SJCRH30 (cell line): Measurements from ENCODE around the gene DLG5. TPM values are rescaled to one million over a fixed set of nuclear protein-coding genes. Genes with fewer than 3 reads are reported as not detected.

Experiments
- DNase-seq, 2 experiments: peaks; one replicate each; pipeline ENCODE4 v3.0.0-alpha.2; 2015 to 2020
- H3K27ac ChIP-seq: fragments of 250-450 bp; sonication (Bioruptor Pico); 2 replicates; pipeline ENCODE4 v1.5.1; 2020; ENCODE audit warnings: mild to moderate bottlenecking, moderate library complexity
- H3K27me3 ChIP-seq: fragments of 250-450 bp; sonication (Bioruptor Pico); 2 replicates; pipeline ENCODE4 v1.5.1; 2020; ENCODE audit warnings: mild to moderate bottlenecking, moderate library complexity
- H3K36me3 ChIP-seq: fragments of 250-450 bp; sonication (Bioruptor Pico); 2 replicates; pipeline ENCODE4 v1.5.1; 2020; ENCODE audit warnings: mild to moderate bottlenecking, moderate library complexity
- H3K4me1 ChIP-seq: fragments of 250-450 bp; sonication (Bioruptor Pico); 2 replicates; pipeline ENCODE4 v1.5.1; 2020; ENCODE audit warnings: mild to moderate bottlenecking, moderate library complexity
- H3K4me3 ChIP-seq: fragments of 250-450 bp; sonication (Bioruptor Pico); 2 replicates; pipeline ENCODE4 v1.5.1; 2020; ENCODE audit warnings: mild to moderate bottlenecking, moderate library complexity
- H3K9me3 ChIP-seq: fragments of 250-450 bp; sonication (Bioruptor Pico); replicated peaks from 2 replicates; pipeline ENCODE4 v1.5.1; 2020; ENCODE audit warnings: mild to moderate bottlenecking, moderate library complexity
- total RNA-seq: library from RNA; depleted of rRNA; stranded (reverse); fragments of >200 nt; shearing (Covaris generic); gene quantifications from 2 replicates; pipeline ENCODE4 v1.2.3, GENCODE V29; 2014

The DLG5 gene
- total RNA-seq, 1 experiment from 2014 or later: 22.5 TPM

DNA sequence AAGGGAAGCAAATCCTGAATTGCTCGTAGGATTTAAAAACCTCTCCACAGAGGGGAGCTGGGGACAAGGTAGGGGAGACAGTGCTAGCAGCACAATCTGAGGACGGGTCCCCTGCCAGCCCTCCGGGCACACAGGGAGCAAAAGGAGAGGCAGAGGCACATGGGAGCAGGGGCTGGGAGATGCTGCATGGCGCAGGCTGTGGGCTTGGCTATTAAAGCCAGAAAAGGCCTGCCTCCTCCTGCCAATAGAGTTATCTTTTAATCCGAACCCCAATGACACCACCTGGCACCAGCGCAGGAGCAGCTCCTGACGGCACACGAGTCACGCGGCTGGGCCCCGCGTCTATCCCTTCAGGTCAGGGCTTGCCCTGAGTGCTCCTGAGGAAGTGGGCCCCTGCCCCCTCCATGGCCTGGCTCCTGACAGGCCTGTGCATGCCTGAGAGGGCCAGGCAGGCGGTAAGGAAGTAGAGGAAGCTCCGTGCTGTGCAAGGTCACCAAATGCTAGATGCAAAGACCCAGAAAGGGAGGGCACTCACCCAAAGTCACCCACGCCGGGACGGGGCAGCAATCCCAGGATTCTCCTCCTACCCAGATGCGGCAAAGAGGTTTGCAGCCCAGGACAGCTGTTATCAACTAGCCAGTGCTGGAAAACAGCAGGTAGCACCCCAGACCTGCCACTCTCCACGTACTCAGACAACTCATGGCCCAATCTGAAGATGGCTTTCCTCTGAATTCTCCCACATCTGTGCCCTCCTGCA is 28.1 kb downstream of the DLG5 start:
- peak overlapping the region; percentile 28 for H3K27ac ChIP-seq
- no peak overlapping the region for H3K4me3 ChIP-seq
- H3K27me3 ChIP-seq: no peaks in the 10 kb centered on the region
- peaks cover 18% of the 10 kb centered on the region for H3K4me1 ChIP-seq
- H3K9me3 ChIP-seq: no peaks in the 10 kb centered on the region
- DNase-seq: peak; percentile 66 to 75
- no peaks in the 10 kb centered on the region for H3K36me3 ChIP-seq

DNA sequence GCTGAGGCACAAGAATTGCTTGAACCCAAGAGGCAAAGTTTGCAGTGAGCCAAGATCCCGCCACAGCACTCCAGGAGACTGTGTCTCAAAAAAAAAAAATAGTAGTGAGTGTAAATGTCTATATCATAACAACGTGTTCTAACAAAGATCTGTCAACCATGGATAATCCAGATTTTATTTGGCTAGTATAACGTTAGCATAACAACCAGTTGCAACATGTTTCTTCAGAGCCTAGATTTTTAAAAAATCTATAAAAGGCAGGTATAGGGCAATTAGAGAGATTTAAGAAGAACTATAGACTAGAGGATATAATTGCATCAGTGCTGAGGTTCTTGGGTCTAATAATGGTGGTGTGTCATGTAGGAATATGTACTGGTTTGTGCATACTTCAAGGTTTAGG is 30.5 kb downstream of the DLG5 start:
- H3K4me1 ChIP-seq: peaks cover 18% of the 10 kb centered on the region
- no peak for DNase-seq
- H3K36me3 ChIP-seq: no peaks in the 10 kb centered on the region
- H3K27ac ChIP-seq: no peak overlapping the region
- no peaks in the 10 kb centered on the region for H3K9me3 ChIP-seq
- H3K27me3 ChIP-seq: no peaks in the 10 kb centered on the region
- no peak overlapping the region for H3K4me3 ChIP-seq

DNA sequence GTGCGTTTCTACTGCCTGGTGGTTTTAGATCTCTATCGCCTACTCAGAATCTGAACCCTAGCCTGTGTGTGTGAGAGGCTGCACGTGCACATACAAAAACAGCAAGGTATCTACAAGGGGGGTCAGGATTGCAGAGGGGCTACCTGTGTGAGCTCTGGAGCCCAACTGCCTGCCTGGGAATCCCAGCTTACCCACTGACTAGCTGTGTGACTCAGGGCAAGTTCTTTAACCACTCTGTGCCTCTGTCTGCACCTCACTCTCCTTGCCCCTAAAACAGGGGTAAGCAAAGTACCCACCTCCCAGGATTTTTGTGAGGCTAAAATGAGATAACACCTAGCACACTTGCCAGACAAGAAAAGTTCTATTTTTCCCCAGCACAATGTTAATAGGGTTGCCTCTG is 32.5 kb downstream of the DLG5 start:
- no peak for DNase-seq
- H3K36me3 ChIP-seq: no peaks in the 10 kb centered on the region
- H3K4me3 ChIP-seq: no peak overlapping the region
- H3K9me3 ChIP-seq: no peaks in the 10 kb centered on the region
- H3K4me1 ChIP-seq: peaks cover 20% of the 10 kb centered on the region
- no peak overlapping the region for H3K27ac ChIP-seq
- no peaks in the 10 kb centered on the region for H3K27me3 ChIP-seq

DNA sequence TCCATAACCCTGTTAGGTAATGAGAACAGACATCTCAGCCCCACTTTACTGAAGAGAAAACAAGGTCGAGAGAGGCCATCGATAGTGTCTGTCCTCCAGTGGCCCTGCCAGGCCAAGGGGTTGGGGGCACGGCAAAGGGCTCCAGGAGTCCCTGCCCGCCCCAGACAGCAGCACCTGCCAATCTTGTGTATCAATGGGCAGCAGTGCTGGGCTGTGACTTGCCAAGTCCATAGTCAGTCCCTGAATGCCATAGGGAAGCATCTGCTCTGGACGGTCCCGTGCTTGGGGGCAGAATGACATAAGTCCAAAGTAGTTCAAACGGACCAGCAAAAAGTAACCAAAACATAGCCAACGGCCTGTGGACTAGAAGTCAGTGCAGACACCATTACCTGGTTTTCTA is 33.2 kb downstream of the DLG5 start:
- H3K9me3 ChIP-seq: no peaks in the 10 kb centered on the region
- no peak for DNase-seq
- H3K27me3 ChIP-seq: no peaks in the 10 kb centered on the region
- H3K36me3 ChIP-seq: no peaks in the 10 kb centered on the region
- no peak overlapping the region for H3K4me3 ChIP-seq
- H3K4me1 ChIP-seq: peaks cover 15% of the 10 kb centered on the region
- no peak overlapping the region for H3K27ac ChIP-seq

DNA sequence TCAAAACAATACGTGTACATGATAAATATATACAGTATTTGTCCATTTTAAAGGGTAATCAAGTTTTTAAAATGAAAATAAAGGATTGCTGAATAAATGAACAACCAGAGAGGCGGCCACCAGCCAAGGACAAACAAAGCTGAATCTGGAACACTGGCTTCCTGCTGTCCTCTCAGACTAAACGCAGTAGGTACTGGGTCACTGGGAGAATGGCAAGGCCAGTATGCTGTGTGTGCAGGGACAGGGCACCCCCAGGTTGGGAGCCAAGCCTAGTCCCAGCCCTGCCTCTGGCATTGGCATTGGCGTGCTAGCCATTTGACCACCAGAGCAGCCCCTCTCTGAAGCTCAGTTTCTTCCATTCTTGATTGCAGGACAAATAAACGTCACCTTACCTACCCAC is 33.8 kb downstream of the DLG5 start:
- Histone ChIP-seq H3K36me3 (no peaks in the 10 kb centered on the region), H3K27ac (no peak overlapping the region), H3K4me1 (peaks cover 10% of the 10 kb centered on the region), H3K27me3 (no peaks in the 10 kb centered on the region), H3K9me3 (no peaks in the 10 kb centered on the region), H3K4me3 (no peak overlapping the region)
- no peak for DNase-seq

DNA sequence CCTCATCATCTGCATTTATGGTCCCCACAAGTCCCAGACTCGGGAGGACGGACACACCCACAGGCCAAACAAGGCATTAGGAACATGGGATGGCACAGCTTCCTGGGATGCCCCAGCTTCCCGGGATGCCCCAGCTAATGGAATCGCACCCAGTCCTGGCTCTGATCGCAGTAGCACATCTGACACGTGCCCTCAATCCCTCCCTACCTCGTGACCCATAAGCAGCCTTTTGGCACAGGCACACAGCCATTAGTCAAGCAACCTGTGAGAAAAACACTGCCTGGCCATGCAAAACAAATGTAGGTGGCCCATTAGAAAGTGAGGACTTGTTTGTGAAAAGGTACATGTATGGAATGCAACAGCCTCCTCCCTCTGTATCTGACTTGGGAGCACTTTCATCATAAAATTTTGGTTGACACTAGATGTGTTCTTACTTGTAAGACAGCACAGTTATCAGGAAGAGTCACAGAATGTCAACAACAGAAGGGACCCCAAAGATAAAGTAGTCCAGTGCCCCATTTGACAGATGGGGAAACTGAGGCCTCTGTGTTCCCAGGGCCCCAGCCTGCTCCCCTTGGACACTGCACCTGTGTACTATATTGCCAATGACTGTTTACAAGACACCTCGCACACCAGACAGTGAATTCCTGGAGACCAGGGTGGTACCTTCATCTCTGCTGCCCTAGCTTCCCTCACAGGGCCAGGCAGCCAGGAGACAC is 34.4 kb downstream of the DLG5 start:
- Histone ChIP-seq H3K36me3 (no peaks in the 10 kb centered on the region), H3K9me3 (no peaks in the 10 kb centered on the region), H3K27ac (no peak overlapping the region), H3K4me3 (no peak overlapping the region), H3K27me3 (no peaks in the 10 kb centered on the region), H3K4me1 (peaks cover 10% of the 10 kb centered on the region)
- DNase-seq: no peak

DNA sequence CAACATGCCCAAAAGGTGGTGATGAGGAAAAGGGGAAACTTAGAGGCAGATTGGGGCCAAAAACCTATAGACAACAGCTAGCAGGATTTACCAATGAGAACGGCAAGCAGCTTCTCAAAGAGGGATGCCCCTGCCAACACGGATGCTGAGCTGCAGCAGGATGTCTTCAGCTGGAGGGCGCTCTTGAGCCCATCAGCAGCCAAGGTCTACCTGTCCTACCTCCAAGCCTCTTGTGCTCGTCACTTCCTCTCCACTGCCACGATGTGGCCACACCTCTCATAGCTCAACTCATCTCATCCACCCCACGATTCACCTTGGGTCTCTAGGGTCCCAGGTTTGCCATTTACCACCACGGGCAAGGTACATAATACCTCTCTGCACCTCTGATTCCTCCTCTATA is 36.5 kb downstream of the DLG5 start:
- no peak overlapping the region for H3K4me3 ChIP-seq
- H3K36me3 ChIP-seq: no peaks in the 10 kb centered on the region
- DNase-seq: no peak
- peaks cover 9% of the 10 kb centered on the region for H3K4me1 ChIP-seq
- no peak overlapping the region for H3K27ac ChIP-seq
- H3K9me3 ChIP-seq: no peaks in the 10 kb centered on the region
- no peaks in the 10 kb centered on the region for H3K27me3 ChIP-seq

DNA sequence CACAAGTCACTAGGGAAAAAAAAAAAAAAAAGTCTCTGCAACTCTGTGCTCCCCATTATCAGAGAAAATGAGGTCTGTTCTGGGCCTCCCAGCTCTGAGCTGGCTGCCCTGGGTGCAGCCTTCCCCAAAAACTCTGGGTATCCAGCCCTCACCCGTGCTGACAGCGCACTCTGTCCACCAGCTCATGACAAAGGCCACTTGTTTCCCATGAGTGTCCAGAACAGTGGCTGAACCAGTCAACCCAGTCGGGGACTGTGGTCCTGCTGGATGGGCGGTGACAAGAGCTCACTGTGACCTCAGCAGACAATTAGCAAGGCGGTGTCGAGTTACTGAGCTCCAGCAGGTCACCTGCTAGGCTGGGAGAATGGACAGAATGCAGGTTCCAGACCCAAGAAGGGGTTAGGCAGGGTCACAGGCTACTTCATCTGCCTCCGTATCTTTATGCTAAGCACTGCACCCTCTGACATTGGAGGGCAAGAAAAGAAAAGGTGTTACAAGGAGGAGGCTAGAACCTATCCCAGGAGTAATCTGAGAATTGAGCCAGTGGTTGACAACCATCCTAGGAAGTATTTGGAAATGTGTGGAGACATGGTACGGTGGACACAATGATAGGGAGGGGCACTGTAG is 37.2 kb downstream of the DLG5 start:
- Histone ChIP-seq H3K27ac (no peak overlapping the region), H3K27me3 (no peaks in the 10 kb centered on the region), H3K4me1 (peaks cover 8% of the 10 kb centered on the region), H3K36me3 (no peaks in the 10 kb centered on the region), H3K4me3 (no peak overlapping the region), H3K9me3 (no peaks in the 10 kb centered on the region)
- DNase-seq: peak; percentile 19 to 49

DNA sequence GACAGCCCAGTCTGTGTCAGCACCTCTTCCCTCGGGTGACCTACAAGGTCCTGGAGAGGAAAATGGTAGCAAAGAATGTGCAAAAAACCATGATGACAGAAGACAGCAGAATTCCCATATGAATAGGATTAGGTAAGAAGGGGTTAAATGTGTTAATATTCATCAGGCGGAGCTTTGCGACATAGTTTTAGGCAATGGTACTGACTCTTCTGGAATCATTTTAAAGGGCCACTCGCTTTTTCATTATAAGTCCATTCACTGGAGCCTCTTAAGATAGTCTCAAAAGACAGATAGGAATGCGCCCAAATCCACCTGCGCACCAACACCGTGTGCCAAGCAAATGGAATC is 38.2 kb downstream of the DLG5 start:
- Histone ChIP-seq H3K4me1 (peaks cover 8% of the 10 kb centered on the region), H3K27ac (no peak overlapping the region), H3K4me3 (no peak overlapping the region), H3K36me3 (no peaks in the 10 kb centered on the region), H3K9me3 (no peaks in the 10 kb centered on the region), H3K27me3 (no peaks in the 10 kb centered on the region)
- DNase-seq: no peak

DNA sequence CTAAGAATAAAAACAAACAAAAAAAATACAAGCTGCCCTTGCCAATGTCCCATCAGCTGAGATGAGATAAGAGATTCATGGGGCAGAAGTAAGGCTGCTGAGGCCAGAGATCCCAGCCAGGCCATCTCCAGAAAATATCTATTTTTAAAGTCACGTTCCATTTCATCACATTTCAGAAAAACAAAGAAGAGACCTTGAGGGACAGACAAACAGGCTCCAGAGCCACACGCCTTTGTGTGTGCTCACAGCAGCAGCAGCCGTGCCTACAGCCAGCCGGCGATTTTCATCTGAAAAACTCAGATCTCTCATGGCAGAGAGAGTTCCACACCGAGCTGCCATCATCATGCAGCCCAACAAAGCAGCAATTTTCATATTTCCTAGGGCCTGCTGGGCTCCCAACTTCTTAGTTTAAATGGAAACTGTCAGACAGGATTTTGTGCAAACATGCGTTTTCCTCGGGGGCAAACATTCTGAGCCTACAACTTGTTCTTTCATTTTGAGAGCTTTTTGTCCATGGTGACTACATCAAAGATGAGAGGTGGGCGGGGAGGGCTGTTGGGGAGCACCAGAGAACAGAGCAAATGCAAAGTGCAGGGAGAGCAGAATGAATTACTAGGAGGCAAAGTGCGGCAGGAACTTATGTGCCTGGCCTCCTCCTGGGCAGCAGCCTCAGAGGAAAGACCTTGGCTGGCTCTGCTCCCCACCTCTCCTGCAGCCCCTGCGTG is 38.8 kb downstream of the DLG5 start:
- Histone ChIP-seq H3K4me3 (no peak overlapping the region), H3K4me1 (peaks cover 8% of the 10 kb centered on the region), H3K9me3 (no peaks in the 10 kb centered on the region), H3K27ac (no peak overlapping the region), H3K27me3 (no peaks in the 10 kb centered on the region), H3K36me3 (no peaks in the 10 kb centered on the region)
- no peak for DNase-seq

DNA sequence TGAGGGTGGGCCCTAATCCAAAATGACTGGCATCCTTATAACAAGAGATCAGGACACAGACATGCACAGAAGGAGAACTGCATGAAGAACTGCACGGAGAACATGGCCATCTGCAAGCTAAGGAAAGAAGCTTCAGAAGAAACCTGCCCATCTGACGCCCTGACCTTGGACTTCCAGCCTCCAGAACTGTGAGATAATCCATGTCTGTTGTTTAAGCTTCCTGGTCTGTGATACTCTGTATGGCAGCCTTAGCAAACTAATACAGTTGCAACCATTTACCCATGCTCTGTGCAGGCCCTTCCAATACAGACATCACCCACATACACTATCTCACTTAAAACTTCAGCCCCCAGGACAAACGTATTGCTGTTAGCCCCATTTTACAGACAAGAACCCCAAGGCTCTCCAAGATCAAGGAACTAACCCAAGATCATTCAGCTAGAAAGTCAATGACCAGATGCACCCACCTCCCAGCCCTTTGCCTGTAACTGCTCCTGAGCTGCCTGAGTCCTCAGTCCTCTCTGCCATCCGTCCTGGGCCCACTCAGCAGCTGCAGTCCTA is 39.7 kb downstream of the DLG5 start:
- Histone ChIP-seq H3K27ac (no peak overlapping the region), H3K9me3 (no peaks in the 10 kb centered on the region), H3K4me1 (peaks cover 8% of the 10 kb centered on the region)

DNA sequence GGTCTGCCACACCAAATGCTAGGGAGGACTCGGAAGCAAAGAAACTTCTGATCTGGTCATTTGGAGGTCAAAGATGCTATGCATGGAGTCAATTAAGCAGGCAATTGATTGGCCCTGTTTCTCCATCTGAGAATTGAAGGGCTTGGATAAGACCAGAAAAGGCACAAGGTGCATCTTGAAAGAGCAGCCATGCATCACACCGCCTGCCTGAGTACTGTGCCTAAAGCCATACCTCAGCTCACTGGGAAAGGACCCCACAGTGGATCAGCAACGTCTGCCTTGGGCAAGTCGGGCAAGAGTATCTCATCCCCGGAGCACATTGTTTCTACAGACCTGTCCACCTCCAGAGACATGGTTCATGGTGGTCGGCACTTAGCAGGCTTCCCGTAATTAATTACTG is 42.4 kb downstream of the DLG5 start:
- H3K9me3 ChIP-seq: no peaks in the 10 kb centered on the region
- no peaks in the 10 kb centered on the region for H3K36me3 ChIP-seq
- H3K4me3 ChIP-seq: no peak overlapping the region
- no peaks in the 10 kb centered on the region for H3K27me3 ChIP-seq
- H3K4me1 ChIP-seq: peaks cover under 1% of the 10 kb centered on the region; the same call in 1 of the 2 replicates
- DNase-seq: no peak
- no peak overlapping the region for H3K27ac ChIP-seq

More for the DNA sequence above, 39.7 kb downstream of the DLG5 start:
- H3K36me3 ChIP-seq: no peaks in the 10 kb centered on the region
- no peaks in the 10 kb centered on the region for H3K27me3 ChIP-seq
- no peak for DNase-seq
- no peak overlapping the region for H3K4me3 ChIP-seq

DNA sequence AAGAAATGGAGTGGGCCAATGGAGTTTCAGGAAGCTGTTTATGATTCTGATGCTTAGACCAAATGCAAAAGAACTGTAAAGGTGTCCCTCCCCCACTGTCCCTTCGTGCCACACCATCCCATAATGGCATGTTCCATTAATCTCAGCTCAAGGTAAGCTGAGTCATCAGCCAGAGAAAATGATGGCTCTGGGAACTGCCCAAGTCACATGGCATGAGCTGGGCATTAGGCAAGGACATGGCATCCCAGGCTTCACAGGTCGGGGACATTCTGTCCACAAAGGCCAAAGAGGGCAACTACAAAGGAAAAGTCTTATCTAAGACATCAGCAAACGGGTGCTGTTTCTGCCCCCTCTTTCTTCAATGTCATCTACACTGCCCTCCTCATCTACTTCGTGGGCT is 44.9 kb downstream of the DLG5 start:
- Histone ChIP-seq H3K9me3 (no peaks in the 10 kb centered on the region), H3K4me1 (no peaks in the 10 kb centered on the region; the same call in 1 of the 2 replicates), H3K27ac (no peak overlapping the region), H3K36me3 (no peaks in the 10 kb centered on the region), H3K27me3 (no peaks in the 10 kb centered on the region), H3K4me3 (no peak overlapping the region)
- no peak for DNase-seq

DNA sequence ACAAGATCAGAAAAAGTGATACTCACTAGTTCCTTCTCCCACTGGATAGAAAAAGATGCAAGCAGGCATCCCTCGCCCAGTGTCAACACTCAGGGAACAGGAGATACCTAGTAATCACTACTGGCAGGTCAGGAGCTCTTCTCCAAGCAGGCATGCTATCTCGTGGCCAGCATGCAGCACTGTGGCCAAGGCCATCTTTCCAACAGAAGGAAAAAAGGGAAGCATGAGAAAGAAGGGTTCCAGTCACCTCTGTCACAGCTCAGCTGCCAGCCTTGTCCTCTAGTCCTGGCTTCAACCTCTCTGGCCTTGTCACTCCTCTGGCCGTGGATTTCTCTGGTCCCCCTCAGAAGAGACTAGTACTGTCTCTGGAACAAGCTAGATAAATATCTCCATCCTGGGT is 45.3 kb downstream of the DLG5 start:
- no peak for DNase-seq
- H3K27me3 ChIP-seq: no peaks in the 10 kb centered on the region
- no peaks in the 10 kb centered on the region for H3K36me3 ChIP-seq
- no peak overlapping the region for H3K4me3 ChIP-seq
- no peak overlapping the region for H3K27ac ChIP-seq
- H3K9me3 ChIP-seq: no peaks in the 10 kb centered on the region
- H3K4me1 ChIP-seq: no peaks in the 10 kb centered on the region; the same call in 1 of the 2 replicates

DNA sequence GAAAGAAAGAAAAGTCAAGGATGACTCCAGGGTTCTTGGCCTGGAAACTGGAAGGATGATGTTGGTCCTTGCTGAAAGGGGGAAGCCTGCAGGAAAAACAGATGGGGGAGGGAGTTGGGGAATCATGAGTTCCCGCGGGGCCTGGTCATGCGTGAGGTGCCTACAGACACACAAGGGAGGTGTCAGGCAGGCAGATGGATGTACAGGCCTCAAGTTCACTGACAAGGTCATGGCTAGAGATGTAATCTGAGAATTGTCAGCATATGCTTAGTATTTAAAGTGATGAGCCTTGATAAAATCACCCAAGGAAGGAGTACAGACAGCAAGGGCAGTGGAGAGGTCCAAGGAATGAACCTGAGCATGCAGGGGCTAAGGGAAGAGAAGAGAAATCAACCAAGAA is 46.8 kb downstream of the DLG5 start:
- no peak overlapping the region for H3K4me3 ChIP-seq
- no peaks in the 10 kb centered on the region for H3K27me3 ChIP-seq
- DNase-seq: no peak
- no peaks in the 10 kb centered on the region for H3K36me3 ChIP-seq
- no peaks in the 10 kb centered on the region for H3K9me3 ChIP-seq
- no peak overlapping the region for H3K27ac ChIP-seq
- no peaks in the 10 kb centered on the region; the same call in 1 of the 2 replicates for H3K4me1 ChIP-seq
